ENCODE measurements around the gene HNF1B. TPM values are rescaled to one million over a fixed set of nuclear protein-coding genes. Genes with fewer than 3 reads are reported as not detected.

The HNF1B gene
- total RNA-seq, 6 experiments from 2014 or later: 5.2 to 7.0 (median 5.7) TPM

DNA sequence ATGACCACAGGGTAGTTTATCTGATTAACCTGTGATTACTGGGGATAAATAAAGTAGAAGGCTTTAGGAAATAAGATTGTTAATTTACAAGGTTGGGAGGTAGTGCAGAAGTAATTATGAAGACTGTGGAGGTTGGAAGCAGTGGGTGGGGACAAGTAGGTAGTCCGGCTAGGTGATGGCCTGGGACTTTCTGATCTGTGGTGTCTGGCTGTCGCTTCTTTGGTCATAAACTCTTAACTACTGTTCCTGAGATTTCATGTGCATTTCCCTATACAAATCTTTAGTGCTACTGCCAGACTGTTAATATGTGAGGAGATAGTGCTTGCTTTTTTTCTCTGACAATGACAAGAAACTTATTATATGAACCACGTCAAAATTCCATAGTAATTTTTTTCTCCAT, 19.5 kb upstream of the HNF1B start:
- DNase-seq: no peak
- no peak for TF ChIP-seq POLR2A (IDR thresholded peaks at IDR 0.05)
- TF ChIP-seq, protein P1, sequence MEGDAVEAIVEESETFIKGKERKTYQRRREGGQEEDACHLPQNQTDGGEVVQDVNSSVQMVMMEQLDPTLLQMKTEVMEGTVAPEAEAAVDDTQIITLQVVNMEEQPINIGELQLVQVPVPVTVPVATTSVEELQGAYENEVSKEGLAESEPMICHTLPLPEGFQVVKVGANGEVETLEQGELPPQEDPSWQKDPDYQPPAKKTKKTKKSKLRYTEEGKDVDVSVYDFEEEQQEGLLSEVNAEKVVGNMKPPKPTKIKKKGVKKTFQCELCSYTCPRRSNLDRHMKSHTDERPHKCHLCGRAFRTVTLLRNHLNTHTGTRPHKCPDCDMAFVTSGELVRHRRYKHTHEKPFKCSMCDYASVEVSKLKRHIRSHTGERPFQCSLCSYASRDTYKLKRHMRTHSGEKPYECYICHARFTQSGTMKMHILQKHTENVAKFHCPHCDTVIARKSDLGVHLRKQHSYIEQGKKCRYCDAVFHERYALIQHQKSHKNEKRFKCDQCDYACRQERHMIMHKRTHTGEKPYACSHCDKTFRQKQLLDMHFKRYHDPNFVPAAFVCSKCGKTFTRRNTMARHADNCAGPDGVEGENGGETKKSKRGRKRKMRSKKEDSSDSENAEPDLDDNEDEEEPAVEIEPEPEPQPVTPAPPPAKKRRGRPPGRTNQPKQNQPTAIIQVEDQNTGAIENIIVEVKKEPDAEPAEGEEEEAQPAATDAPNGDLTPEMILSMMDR (IDR thresholded peaks at IDR 0.05): no peak
- no peaks in the 10 kb centered on the region for H3K9me3 ChIP-seq
- 62% methylated on average over 3 of the region's 3 CpGs for WGBS (ENCODE audit: insufficient coverage, low coverage, low lambda C conversion rate, missing lambda C conversion rate)
- H3K4me3 ChIP-seq: no peak overlapping the region
- intact Hi-C loops (cut with DNase I): no loop called here
- H3K27me3 ChIP-seq: no peaks in the 10 kb centered on the region
- no peaks in the 10 kb centered on the region for H3K36me3 ChIP-seq
- H3K27ac ChIP-seq: no peak overlapping the region
- H3K4me1 ChIP-seq: peaks cover 0 to 4% (median 0%) of the 10 kb centered on the region in 4 donors
- ATAC-seq: no peak

DNA sequence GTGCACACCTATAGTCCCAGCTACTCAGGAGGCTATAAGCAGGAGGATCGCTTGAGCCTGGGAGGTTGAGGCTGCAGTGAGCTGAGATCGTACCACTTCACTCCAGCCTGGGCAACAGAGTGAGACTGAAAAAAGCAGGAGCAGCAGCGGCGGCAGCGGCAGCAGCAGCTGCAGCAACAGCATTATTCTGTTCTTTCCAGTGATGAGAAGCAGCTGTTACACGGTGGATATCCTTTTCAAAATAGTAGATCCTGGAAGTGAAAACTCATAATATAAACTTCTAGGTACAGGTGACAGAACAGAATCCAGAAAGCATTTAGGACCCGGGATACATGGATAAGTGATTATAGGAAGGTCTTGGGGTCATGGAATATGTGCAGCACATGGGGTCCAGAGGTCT, 17.8 kb upstream of the HNF1B start:
- H3K9me3 ChIP-seq: no peaks in the 10 kb centered on the region
- peaks cover 0 to 4% (median 0%) of the 10 kb centered on the region in 4 donors for H3K4me1 ChIP-seq
- ATAC-seq: no peak
- WGBS (ENCODE audit: insufficient coverage, low coverage, low lambda C conversion rate, missing lambda C conversion rate): 55% methylated on average over 7 of the region's 7 CpGs
- no peak overlapping the region for H3K27ac ChIP-seq
- H3K4me3 ChIP-seq: no peak overlapping the region
- no peaks in the 10 kb centered on the region for H3K36me3 ChIP-seq
- DNase-seq: no peak
- intact Hi-C loops (cut with DNase I): no loop called here
- H3K27me3 ChIP-seq: no peaks in the 10 kb centered on the region
- no peak for TF ChIP-seq POLR2A (IDR thresholded peaks at IDR 0.05)
- TF ChIP-seq, protein P1 (IDR thresholded peaks at IDR 0.05): no peak

GRCh38 chr17:37761961-37762360, 17.1 kb upstream of the HNF1B start:
- intact Hi-C loops (cut with DNase I): no loop called here
- no peaks in the 10 kb centered on the region for H3K36me3 ChIP-seq

GRCh38 chr17:37761059-37761458, 16.2 kb upstream of the HNF1B start:
- Histone ChIP-seq H3K4me1 (peaks cover 0 to 4% (median 0%) of the 10 kb centered on the region in 4 donors), H3K4me3 (no peak overlapping the region), H3K27ac (no peak overlapping the region), H3K9me3 (no peaks in the 10 kb centered on the region), H3K36me3 (no peaks in the 10 kb centered on the region), H3K27me3 (no peaks in the 10 kb centered on the region)
- 48% methylated on average over 7 of the region's 7 CpGs for WGBS (ENCODE audit: insufficient coverage, low coverage, low lambda C conversion rate, missing lambda C conversion rate)
- no peak for DNase-seq
- TF ChIP-seq, protein P1 (IDR thresholded peaks at IDR 0.05): no peak
- no peak for TF ChIP-seq POLR2A (IDR thresholded peaks at IDR 0.05)
- intact Hi-C loops (cut with DNase I): no loop called here
- no peak for ATAC-seq

More at GRCh38 chr17:37761961-37762360, 17.1 kb upstream of the HNF1B start:
- H3K27ac ChIP-seq: no peak overlapping the region
- no peaks in the 10 kb centered on the region for H3K9me3 ChIP-seq
- WGBS (ENCODE audit: insufficient coverage, low coverage, low lambda C conversion rate, missing lambda C conversion rate): 94% methylated on average over 4 of the region's 4 CpGs
- peaks cover 0 to 4% (median 0%) of the 10 kb centered on the region in 4 donors for H3K4me1 ChIP-seq
- DNase-seq (no peak), ATAC-seq (no peak)
- H3K4me3 ChIP-seq: no peak overlapping the region
- TF ChIP-seq POLR2A (IDR thresholded peaks at IDR 0.05): no peak
- TF ChIP-seq, protein P1 (IDR thresholded peaks at IDR 0.05): no peak
- no peaks in the 10 kb centered on the region for H3K27me3 ChIP-seq

Measured in right lobe of liver (tissue), 6 donors.